GM21786 (cell line): Measurements from ENCODE around the gene CALCA.
"Not testable (repeated sequence)": the region's sequence is repeated elsewhere in the genome, so short reads cannot be mapped to it uniquely, and the experiment has no call there.

Experiments
- ATAC-seq: cut with Tn5 transposase; IDR thresholded peaks from one replicate; pipeline ENCODE4 v1.9.1; 2021; ENCODE audit not compliant: unreplicated experiment

CALCA gene, protein sequence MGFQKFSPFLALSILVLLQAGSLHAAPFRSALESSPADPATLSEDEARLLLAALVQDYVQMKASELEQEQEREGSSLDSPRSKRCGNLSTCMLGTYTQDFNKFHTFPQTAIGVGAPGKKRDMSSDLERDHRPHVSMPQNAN

DNA sequence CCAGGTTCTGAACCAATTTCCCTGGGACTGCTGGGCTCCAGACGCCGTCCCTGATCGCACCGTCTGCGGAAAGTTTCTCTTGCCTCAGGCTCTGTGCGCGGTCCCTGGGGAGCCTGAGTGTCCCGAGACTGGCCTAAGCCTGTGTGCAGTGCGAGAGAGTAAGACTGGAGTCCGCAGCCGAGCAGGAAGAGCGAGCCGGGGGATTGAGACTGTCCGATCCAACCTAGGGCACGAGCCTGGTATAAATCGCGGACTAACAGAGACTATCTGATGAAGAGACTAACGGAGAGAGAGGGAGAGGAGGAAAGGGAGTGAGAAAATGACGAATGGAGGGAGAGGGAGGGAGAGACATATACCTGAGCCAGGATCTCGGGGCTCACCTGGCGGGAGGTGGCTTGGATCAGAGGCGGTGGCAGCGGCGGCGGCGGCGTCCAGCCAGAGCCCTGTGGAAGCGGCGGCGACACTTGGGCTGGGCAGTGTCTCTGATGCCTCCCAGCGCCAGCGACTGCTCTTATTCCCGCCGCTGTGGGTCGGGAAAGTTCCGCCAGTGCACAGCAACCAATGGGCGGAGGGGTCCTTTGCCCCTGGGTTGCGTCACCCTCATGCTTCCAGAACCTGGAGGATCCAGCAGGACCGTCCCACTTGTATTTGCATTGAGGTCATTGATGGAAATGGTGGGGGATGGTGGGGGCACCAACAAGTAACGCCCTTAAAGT, at the start of gene CALCA:
Gene CALCA, minus strand, starts transcription at position 487 of the 716 bp plus-strand sequence. CDS start 1,159 bp downstream, outside the sequence.
- ATAC-seq, result no peak

DNA sequence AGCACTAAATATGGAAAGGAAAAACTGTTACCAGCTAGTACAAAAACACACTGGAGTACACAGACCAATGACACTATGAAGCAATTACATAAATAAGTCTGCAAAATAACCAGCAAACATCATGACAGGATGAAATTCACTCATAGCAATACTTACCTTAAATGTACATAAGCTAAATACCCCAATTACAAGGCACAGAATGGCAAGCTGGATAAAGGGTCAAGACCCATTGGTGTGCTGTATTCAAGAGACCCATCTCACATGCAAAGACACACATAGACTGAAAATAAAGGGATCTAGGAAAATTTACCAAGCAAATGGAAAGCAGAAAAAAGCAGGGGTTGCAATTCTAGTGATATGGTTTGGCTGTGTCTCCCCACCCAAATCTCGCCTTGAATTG, 44.0 kb upstream of the CALCA start:
- ATAC-seq, result no peak

DNA sequence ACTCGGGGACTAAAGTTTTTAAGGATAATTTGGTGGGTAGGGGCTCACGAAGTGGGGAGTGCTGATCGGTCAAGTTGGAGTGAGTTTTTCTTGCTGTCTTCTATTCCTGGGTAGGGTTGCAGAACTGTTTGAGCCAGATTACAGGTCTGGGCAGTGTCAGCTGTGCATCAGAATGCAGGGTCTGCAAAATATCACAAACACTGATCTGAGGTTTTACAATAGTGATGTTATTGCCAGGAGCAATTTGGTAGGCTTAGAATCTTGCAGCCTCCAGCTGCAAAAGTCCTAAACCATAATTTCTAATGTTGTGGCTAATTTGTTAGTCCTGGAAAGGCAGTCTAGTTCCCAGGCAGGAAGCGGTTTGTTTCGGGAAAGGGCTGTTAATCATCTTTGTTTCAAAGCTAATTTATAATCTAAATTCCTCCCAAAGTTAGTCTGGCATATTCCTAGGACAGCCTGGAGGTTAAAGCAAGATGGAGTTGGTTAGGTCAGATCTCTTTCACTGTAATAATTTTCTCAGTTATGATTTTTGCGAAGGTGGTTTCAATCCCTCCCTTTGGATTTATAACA, 39.7 kb upstream of the CALCA start:
- no peak for ATAC-seq

DNA sequence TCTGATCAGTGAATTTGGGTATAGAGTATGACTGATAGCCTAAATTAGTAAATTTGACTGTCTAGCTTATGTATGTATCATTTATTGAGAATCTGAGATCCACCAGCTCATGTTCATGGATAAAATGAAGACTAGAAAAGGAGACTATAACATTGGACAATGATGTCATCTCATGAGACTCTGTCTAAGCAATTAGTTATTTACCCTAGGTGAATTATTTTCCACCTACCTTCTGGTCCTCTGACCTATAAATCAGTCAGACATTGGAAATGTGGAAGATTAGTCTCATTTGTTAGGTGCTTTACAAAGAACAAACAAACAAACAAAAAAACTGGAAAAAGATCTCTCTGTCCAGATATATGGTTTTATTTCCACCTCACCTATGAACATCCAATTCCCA, 38.7 kb upstream of the CALCA start:
- no peak for ATAC-seq

DNA sequence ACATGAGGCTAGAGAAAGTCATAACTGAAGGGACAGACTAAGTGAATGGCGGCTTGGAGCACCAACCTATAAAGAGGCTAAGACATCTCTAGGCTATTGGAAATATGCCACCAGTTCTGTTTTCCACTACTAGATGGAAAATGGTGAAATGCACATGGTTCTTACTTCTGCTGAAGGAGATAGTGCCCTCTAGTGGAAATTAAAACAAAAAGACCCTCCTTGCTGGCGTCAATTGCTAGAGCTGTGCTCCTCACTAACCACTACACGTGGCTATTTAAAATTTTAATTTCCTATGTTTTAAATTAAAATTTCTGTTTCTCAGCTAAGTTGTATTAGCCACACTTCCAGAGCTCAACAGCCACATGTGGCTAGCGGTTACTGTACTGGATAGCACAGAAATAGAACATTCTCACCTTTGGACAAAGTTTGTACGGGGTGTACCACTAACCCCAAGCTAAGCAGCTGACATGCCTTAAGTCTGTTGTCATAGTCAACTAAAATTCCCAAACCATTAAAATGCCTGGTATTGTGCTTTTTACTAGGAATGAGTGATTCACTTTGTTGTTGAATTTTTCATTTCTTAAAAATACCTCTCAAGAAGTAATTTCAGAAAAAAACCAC, 34.1 kb upstream of the CALCA start:
- ATAC-seq, result no peak

DNA sequence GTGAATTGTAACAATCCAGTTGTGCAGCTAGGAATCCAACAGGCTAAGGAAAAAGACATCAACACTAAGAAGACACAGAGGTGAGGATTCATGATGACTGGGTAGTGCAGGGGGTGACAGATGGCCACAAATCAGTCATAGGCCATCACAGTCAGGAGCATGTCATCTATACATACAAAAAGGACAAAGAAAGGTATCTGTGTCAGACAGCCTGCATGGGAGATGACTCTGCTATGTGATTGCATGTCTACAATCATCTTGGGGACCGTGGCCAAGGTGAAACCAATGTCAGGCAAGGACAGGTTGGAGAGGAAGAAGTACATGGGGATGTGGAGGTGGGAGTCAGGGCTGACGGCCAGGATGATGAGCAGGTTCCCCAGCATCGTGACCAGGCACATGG, 16.0 kb upstream of the CALCA start:
- not testable (repeated sequence) for ATAC-seq

DNA sequence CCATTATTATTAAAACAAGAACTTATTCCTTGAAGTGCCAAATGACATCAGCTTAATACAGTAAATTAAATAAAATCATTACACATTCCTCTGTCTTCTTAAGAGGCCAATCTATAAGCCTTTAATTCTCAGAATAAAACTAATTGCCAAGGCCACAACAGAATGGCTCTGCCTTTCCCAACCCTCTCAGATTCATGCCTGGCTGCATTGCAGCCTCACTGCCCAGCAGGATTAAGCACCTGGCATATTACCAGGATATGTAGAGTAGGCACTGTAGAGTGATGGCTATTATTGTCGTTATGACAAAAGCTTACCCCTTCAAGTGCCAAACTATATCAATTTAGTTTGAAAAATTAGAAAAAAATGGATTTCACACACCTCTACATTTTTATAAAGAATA, 9.4 kb upstream of the CALCA start:
- ATAC-seq, result no peak

DNA sequence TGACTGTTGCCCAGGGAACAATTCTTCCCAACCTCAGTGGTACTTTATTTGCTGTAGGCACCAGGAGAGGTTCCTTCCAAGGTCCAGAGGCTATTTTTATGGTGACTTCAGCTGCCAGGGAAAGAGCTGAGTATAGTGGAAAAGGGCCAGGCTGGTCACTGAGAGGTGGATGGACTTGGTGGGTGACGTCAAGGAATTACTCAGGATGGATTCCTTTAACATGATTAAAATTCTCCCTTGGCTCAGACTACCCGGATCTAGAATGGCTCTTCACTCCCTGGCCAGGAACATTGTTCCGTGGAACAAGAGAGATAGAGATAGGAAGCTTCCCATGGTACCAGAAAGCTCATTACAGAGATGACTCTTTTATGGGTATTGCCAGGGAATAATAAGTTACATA, 8.7 kb upstream of the CALCA start:
- ATAC-seq, result no peak

DNA sequence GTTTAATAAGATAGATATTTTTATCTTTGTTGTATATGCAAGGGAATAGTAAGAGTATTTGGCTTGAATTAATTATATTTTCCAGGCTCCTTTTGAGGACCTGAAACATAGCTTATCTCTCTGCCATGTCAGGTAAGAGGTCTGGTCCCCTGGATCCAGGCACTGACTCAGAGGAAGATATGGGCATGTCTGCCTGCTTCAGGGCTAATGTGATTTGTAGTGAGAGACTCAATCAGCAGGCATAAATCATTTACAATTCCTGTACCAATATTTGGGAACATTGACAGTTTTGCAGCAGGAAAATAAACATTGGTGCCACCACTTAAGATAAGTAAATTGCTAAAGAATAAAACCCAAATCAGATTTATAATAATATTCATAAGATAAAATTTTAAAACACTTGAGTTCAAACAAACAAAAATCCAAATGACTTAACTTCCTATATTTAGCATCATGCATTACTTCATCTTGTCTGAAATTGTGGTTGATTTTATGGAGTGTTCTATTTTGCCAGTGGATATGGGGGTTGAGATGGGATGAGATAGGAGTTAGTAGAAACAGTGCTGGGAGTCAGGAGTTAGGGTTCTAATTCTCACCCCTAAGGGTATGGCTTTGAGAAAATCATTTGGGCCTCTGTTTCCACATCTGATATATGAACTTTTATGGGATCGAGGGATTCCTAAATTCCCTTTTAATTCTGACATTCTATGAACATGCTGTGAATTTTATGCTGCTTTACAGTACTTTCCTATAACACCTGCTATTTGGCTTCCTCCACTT, 5.1 kb upstream of the CALCA start:
- no peak for ATAC-seq

DNA sequence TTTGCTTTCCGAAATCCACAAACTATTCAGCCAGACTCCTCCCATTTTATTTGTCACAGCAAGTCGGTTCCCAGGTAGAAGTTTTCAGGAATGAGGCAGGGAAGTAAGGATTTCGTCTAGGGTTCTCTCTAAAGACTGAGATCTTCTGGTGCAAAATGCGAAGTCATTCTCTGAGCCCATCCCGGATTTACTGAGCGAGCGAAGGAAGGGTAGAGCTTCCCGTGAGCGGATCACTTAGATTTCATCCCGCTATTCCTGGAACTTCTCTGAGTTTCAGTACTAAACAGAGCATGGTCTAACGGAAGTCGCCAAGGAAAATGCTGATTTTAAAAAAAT, 3.1 kb upstream of the CALCA start:
- no peak for ATAC-seq

DNA sequence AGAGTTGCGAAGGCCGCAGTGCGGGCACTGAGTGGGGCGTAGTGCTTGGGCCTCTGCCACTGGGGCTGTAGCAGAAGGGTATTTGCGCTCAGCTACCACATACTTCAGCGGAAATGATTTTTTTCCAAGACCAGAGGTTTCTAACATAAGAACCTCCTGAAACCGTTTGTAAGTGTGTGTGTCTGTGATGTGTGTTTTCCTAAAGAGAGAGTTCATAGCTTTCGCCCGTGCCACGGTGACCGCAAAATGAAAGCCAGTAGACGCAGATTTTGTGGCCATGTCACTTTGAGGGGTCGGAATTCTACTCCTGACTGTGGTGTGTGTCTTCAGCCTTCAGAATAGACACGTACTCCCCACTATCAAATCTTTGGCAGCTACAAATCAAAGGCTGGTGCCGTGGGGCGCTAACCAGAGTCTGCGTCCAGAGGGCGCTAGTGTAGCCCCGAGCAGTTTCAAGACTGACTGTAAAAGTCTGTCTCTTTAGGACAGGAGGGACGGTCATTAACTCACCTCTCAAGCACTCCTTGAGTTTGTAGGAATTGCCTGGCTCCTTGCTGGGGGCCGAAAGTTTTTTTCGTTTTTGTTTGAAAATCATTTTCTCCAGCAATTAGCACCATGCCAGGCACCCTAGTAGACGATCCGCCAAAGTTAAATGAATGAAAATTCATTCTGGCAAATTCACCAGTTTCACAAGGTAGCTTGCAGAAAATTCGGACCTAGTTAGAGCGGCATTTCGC, 2.5 kb upstream of the CALCA start:
- no peak for ATAC-seq

DNA sequence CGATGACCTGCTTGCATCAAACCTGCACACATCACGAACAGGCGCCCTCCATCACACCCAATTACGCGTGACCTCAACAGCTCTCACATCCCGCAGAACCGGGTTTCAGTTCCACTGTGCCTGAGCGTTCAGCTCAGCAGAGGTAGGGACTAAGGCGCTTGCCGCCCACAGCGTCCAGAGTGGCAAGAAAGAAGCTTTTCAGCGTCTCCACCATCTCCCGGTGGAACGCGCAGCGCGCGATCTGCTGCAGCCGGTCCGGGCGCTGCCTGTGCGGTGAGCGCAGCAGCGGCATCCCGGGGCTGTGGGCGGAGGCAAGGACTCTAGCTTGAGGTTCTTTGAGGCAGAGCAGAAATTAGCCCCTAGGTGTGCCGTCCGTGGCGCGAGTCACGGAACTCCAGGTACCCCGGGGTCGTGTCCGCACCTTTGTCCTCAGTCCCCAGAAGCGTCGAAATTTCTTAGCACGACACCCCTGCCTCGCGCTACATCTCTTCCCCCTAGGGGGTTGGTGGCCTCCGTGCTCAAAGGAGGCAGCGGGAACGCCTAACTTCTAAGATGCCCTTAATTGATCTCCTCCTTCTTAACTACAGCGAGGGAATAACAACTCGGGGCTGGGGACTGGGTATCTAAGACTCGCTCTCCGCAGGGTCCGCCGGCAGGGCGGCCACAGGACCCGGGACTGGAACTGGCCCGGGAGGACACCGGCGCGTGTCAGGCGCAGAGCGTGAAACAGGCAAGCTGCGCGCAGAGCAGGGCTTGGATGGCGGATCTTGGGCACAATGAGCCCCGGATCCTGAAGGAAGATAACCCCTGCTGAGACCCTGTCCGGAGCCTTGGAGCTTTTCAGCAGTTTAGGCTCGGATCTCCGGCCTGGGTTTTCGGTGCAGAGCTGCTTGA, 1.7 kb upstream of the CALCA start:
- no peak for ATAC-seq

DNA sequence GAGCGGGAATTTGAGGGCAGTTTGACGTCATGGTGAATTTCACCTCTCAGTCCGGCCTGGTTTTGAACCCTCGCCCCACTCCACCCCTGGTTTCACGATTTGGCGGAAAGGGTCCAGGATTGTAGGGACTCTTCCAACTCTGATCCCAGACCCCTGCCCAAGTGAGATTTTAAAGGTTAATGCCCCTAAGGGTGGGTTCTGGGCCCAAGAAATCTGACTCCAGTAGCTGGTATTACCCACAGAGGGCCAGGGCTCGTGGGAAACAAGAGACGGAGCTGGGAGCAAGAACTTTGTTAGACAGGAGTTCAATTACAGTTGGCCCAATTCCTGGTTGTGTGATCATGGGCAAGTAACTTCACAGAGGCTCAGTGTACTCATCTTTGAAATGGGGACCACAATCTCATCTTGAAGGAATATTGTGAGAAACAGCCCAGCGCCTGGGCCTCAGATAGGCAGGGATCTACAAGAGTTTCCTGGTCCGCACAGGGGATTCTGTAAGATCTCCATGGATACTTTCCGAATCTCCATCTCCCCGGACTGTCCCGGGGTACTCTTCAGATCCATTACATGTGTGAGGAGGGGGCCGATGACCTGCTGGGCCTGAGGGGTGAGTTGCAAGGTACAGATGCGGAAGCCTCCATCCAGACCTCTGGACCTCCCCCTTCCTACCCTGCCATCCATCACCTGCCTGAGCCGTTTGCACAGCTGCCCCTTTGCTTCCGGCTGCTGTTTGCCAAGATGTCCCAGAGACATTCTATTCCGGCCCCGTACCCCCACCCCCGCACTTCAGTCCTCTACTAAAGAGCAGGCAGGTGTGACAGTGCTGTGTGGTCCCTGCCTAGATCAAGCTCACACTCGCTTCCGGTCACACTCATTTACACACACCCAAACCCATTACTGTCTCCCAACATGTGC, 687 bp upstream of the CALCA start:
- no peak for ATAC-seq

DNA sequence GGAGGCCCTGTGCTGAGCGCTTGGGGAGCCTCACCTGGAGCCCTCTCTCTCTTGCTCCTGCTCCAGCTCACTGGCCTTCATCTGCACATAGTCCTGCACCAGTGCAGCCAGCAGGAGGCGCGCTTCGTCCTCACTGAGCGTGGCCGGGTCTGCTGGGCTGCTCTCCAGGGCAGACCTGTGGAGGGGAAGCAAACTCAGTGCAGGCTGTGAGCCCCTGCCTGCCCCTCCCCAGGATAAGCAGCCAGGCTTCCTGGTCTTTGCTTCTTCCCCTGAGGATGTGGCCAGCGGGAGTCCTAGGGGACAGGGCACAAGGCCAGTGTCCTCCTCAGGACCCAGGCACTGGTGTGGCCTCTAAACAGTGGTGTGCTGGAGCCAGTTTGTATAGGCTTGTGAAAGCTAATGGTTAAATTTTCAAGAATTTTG, 2.2 kb downstream of the CALCA start:
- ATAC-seq, result peak; percentile 45

DNA sequence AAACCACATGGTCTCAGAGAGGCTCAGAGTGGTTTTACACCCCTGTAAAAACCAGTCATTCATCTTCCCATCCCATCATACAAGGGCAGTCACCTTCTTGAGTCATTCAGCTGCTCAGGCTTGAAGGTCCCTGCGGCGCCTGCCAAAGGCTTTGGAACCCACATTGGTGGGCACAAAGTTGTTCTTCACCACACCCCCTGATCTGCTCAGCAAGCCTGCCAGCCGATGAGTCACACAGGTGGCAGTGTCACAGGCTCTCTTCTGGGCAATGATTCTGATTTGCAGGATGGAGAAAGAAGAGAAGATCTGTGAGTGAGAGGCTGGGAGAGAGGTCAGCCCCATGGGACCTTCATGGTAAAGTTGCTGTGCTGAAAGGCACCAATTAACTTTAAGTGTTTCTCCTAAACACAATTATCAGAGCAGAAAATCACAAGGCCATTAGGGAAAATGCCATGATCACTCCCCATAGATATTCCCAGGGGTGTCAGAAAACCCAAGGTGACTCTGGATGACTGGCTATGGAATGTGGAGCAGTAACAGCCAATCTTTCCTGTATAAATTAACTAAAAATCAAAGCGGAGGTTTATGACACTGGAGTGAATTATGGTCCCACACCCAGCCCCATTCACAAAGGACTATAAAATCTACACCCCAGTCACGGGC, 4.4 kb downstream of the CALCA start:
- ATAC-seq, result no peak

DNA sequence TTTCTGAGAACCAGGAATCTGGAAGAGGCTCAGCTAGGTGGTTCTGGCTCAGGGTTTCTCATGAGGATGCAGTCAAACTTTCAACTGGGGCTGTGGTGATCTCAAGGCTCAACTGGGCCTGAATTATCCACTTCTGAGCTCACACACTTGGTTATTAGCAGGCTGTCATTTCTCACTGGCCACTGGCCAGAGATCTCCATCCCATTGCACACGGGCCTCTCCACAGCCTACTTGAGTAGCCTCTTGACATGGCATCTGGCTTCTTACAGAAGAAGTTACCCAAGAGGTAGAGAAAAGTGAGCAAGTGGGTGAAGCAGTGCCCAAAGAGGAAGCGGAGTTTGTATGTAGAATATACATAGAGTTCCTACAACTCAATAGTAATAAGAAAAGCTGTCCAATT, 16.0 kb downstream of the CALCA start:
- no peak for ATAC-seq

DNA sequence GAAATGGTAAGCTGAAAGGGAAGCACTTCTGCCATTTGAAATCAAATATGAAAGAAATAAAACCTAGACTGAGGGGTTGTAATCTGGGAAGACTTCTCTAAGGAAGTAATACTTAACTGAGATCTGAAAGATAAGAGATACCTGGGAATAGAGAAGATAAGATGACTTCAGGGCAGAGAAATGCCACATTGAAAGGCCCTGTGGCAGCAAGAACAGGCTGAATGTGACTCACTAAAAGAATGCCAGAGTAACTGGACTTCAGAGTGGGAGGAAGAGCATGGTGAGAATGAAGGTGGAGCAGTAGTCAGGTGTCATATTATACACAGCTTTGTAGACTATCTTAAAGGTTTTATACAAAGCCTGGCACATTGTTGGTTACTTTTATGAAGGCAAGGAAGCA, 17.6 kb downstream of the CALCA start:
- ATAC-seq, result no peak

DNA sequence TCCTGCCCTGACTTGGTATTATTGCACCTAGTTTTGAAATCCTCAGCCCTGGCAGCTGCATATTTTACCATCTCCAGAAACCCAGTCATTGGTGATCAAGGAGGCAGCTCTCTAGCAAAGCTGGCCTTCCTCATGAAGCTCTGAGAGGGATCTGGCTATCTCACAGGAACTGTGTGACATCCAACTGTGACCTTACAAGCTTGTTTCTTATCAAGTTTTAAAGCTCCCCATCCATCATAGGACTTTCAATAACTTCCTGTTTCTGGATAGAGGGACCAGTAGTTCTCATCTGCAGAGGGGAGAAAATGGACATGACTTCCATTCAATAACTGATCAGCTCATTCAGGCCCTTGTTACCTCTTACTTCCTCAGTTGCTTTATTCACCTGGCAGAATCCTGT, 18.2 kb downstream of the CALCA start:
- no peak for ATAC-seq
